HL-60/S4 treated with retinoic acid at 250 ng/mL for 4 days and 3 days (cell line): ENCODE results near the gene NUMA1.

Experiments used
- in situ Hi-C: fragments of 300-500 bp; cut with MboI; formaldehyde crosslinking; loops from 2 replicates; pipeline ENCODE4 v1.7.0; 2022; ENCODE audit warnings: low sequenced_read_pairs

The NUMA1 gene

DNA sequence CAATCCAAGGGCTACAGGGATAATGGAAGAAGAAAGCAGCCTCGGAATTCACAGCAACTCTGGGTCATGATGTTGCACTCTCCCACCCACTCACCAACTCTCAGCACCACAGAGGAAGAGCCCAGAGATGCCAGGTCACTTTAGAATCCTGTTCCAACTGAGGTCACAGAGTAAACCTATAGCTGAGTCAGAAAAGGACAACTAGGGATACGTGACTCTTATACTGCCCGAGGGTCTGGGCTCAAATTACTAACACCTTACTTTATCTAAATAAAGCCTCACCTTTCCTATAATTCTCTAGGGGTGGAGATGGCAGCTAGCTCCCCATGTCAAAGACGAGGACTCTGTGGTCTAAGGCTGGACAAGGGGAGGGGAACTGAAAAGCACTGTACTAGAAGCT lies 57.0 kb downstream of the NUMA1 start:
- in situ Hi-C loops = no loop called here

DNA sequence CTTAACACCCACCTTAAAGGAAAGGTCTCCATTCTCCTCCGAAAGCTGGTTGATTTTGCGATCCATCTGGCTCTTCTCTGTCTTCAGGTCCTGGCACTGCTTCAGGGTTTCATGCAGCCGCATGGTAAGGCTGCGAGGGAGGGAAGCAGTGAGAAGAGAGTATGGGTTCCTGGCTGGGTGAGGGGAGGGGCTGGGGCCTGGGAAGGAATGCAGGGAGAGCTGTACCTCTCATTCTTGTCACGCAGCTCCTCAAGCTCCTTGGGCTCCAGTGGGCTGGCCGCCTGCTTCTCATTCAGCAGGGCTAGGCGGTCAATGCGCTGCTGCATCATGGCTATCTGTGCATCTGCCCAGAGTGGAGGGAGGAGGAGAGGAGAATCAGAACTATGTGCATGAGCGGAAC lies 62.2 kb downstream of the NUMA1 start:
- in situ Hi-C loops = no loop called here

DNA sequence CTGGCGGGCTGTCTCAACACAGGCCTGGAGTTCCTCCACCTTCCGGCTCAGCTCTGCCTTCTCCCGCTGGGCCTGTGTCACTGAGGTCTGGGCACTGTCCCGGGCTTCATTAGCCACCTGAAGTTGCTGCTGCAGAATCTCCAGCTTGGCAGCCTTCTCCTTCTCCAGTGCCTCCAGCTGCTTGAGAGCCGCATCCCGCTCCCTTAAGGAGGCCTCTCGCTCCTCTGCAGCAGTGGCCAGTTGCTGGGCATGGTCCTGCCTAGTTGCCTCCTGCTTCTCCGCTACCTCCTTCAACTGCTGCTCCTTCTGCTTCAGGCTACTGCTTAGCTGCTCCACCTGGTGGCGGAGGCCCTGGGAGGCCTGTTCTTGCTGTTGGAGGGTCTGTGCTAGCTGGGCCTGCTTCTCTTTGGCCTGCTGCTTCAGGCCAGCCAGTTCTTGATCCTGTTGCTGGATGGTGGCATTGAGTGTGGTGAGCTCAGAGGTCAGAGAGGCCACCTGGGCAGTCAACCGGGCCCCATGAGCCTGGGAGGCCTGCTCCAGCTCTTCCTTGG lies 64.8 kb downstream of the NUMA1 start:
- in situ Hi-C loops = no loop called here

DNA sequence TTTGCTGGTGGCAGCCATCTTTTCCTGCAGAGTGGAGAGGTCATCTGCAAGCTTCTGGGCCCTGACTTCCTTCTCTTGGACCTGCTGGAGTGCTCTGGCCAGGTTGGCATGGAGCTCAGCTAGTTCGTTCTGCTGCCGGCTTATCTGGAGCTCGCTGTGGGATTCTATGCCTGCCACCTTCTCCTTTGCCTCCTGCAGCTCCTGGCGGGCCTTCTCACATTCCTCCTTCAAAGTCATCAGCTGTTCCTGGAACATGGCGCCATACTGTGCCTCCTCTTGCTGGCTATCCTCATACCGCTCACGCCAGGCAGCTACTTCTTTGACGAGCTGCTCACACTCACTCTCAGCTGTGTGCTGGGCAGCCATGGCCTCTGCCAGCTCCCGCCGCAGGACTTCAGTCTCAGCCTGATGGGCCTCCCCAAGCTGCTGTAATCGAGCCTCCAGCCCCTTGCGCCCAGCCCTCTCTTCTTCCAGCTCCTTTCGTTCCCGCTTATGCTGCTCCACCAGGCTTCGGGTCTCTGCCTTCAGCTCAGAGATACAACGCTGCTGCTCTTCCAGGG lies 65.5 kb downstream of the NUMA1 start:
- in situ Hi-C loops = no loop called here

DNA sequence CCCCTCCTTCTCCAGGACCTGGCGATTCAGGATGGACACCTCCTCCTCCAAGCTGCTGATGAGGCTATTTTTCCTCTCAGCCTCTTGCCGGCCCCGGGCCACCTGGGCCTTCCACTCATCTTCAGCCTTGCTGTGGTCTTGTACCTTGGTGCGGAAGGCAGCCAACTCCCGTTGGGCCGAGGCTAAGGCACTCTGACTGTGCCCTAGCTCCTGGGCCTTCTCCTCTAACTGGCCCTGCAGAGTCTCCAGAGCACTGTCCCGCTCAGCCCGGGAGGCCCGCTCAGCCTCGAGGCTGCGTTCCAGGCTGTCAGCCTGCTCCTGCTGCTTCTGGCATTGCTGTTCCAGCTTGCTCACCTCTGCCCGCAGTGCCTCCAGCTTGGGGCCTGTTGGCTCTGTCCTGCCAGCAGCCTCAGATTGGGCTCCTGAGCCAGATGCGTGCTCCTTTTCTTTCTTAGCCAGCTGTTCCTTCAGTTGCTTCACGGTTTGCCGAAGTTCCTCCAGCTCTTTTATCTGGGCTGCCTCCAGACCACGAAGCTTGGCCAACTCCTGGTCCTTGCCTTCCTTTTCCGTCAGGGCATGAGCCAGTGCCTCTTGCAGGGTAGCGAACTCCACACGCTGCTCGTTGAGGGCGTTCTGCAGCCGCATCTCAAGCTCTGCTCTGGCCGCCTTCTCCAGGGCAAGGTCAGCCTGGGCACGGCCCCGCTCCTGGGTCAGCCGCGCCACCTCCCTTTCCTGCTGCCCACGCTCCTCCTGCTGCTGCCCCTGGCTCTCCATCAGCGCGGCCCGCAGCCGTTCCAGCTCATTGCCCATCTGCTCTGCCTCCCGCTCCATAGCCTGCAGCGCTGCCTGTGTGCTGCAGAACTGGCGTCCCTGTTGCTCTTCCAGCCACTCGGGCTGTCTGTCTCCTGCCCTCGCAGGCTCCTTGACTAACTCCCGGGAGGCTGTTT lies 66.3 kb downstream of the NUMA1 start:
- in situ Hi-C loops = no loop called here

DNA sequence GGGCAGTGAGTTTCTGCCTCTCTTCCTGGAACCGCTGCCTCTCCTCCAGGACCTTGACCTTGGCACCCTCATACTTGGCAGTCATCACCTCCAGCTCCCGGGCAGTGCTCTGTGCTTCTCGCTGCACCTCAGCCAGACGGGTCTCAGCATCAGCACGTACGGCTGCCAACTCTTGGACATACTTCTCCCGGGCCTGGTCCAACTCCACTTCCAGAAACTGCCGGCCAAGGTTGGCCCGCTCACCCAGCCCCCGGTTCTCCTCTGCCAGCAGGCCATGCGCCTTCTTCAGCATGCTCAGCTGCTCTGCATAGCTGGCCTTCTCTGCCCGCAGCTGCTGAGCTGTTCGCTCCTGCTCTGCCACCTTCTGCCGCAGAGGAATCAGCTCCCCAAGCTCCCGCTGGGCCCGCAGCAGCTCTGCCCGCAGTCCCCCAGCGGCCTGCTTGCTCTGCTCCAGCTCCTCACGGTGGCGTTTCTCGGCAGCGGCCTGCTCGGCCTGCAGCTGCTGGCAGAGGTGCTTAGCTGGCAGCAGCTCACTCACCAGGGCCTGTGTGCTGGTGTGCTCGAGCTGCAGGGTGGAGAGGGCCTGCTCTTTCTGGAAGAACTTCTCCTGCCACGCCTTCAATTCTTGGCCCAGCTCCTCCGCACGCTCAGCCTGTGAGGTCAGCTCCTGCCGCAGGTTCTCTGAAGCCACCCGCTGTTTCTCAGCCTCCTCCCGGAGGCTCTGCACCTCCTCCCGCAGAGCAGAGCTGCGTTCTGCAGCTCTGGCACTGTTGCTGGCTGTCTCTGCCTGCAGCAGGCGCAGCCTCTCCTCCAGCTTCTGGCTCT lies 67.2 kb downstream of the NUMA1 start:
- in situ Hi-C loops = no loop called here

DNA sequence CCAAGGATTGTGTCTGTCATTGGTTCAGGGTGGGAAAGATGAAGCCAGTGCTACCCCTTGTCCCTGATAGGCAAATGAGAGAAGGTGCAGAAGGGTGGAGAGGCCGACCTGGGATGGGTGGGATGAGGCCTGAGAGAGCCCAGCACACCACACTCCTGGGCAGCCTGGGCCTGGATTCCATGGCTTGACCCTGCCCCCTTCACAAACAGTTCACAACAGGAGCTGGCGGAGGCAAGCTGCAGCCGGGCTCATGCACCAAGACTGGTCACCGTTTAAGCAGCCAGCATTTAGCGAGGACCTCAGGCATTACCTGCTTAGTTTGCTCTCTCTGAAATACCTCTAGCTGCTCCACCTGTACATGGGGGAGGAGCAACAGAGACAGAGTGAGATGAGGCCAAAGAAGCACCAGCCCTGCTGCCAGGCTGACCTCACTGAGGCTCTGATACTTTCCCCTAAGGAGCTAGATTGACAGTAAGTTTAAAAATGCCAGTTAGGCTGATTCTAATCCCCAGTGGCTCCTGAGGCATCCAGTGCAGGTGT lies 68.2 kb downstream of the NUMA1 start:
- in situ Hi-C loops = no loop called here

DNA sequence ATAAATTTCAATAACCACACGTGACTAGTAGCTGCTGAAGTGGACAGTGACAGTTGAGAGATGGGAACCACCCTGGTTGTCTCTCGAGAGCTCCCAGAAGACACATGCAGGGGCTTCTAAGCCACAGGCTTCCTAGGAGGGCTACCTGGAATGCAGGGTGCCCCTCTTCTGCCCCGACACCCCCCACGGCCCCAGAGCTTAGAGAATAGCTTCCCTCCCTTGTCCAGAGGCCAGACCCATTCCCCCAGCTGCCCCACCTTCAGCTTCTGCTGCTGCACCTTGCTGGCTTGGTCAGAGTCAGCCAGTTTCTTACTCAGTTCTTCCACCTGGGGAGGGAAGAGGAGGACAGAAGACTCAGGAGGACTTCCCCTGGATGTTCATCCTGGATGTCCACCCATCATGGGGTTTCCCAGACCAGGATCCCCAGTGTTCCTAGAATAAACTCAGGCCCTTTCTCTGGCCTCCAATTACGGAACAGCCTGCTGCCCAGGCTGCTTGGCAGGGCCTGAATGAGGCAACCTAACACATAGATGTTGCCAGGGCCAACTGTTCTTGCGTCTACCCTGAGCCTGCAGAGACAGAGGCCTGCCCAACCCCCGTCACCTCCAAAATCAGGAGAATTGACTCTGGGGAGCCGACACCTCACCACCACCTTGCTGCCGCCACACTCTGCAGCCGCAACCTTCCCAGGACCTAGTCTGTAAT lies 69.7 kb downstream of the NUMA1 start:
- in situ Hi-C loops = no loop called here

DNA sequence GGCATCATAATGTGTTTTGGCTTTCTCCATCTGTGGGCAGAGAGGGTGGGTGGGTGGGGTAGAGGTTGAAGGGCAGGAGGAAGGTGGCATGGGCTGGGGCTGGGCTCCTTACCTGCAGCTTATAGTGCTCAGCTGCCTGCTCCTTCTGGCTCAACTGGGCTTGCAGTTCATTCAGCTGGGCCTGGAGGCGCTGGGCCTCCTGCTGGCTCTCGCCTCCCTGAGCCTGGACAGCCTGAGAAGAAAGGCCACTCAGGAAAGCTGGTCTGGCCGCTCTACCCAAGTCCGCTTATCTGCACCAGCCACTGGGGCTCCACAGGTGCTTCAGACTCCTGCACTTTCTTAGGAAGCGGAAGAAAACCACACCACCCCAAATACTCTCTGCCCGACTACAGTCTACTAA lies 71.2 kb downstream of the NUMA1 start:
- in situ Hi-C loops = no loop called here

DNA sequence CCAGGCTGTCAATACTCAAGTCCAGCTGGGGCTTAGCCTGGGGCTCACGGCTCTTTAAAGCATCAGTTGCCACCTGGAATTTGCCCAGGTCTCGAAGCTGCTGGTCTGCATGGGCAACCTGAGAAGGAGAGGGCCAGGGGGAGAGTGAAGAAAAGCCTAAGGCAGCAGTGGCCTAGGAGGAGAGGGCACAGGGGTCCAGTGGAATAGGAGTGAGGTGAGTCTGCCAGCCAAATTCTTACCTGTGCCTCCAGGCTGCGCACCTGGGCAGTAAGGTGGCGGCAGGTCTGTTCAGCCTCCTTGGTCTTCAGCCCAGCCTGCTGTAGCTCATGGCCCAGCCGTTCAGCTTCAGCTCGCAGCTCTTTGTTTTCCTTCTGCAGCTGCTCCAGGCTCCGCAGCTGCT lies 71.6 kb downstream of the NUMA1 start:
- in situ Hi-C loops = no loop called here

DNA sequence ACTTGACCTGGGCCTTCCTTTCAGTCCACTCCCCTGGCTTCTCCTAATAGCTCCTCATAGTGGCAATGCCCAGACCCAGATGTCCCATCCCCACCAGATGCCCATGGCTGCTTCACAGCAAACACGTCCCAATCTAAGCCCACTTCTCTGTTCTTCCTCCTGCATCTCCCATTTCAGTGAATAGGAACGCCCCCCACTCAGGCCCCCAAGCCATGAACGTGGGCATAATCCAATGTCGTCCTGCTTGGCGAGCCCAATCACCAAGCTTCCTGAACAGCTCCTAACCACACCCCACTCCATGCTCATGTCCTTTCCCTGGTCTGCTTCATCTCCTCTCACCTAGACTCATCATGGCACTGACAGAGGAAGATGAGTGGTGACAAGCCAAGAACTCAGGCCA lies 72.8 kb downstream of the NUMA1 start:
- in situ Hi-C loops = no loop called here

DNA sequence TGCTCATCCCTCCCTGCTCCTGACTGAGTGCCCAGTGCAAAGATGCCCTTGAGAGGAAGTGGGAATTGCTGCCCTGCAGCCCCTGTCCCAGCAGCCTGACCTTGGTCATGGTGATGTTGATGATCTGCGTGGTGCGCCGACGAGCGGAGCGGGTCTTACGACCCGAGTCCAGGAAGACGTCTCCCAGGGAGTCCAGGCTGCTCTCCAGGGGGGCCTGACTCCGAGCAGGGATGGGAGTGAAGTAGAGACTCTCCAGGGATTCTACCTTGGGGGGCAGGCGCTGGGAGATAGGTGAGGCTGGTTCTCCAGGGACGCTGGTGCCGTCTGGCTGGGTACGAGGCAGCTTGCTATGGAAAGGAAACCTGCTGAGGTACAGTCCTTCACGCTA lies 73.3 kb downstream of the NUMA1 start:
- in situ Hi-C loops = no loop called here

DNA sequence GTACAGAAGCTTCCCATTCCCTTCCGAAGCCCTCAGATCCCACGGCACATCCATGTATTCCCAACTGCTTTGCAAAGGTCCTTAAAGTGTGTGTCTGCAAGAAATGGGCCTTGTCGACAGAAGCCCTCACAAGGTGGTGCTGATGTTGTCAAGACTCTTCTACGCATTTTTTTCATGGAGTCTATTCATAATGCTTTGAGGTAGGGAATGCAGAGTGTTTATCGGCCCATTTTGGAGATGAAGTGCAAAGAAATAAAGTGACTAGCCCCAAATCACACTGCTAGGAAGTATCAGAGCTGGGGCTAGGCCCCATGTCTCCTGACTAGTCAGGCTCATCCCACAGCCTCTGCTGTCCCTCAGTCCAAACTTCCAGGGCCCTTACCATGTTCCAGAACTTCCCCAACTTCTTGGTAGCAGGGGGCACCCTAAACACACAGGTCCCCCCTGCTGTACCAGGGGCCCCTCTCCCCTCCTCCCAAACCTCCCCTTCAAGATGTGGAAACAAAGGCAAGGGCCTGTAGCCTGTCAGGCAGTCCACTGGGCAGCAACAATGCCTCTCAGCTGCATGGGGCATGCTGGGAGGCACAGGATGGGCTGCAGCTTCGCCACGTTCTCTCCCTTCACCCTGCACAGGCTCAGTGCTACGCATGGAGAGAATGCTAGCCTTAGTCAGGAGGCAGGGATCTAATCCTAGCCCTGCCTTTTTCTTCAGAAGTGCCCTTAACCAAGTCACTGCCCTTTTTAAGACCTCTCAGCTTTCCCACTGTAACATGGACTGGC lies 73.8 kb downstream of the NUMA1 start:
- in situ Hi-C loops = no loop called here

DNA sequence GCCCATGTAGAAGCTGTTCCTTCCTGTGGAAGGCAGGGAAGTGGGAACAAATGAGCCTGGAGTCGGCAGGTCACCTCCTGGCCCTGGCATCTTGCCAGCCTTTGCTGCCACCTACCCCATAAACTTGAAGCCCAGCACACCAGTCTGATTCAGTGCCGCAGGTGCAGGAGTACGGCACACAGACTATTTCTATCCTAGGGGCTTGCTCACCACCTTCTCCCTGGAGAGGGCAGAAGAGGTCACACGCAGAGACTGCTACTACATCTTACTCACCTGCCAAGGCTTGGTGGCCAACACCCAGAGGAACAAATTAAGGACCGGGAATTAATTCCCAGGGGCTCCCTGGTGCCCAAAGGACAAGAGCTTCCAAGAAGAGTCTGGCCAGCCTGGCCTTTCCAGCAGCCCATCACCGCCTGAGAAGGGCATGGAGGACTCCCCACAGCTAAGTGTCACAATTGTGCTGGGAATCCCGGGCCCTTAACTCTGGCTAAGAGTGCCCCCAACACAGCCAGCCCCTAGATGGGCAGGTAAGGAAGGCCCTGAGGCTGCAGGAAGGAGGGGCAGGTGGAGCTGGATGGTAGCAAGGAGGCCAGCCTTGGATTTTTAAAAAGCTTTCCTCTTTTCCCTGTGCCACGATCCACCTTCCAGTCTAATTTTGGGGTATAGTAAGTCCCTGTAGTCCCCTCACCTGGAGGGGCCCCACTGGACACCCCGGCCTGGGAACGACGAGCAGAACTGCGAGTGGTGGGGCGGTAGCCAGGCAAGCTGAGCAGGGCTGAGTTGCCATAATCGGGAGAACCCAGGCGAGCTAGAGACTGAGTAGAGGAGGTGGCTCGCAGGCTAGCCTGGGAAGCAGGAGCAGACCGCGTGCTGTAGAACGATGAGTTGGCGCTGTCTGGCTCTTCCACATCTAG lies 74.7 kb downstream of the NUMA1 start:
- in situ Hi-C loops = no loop called here

DNA sequence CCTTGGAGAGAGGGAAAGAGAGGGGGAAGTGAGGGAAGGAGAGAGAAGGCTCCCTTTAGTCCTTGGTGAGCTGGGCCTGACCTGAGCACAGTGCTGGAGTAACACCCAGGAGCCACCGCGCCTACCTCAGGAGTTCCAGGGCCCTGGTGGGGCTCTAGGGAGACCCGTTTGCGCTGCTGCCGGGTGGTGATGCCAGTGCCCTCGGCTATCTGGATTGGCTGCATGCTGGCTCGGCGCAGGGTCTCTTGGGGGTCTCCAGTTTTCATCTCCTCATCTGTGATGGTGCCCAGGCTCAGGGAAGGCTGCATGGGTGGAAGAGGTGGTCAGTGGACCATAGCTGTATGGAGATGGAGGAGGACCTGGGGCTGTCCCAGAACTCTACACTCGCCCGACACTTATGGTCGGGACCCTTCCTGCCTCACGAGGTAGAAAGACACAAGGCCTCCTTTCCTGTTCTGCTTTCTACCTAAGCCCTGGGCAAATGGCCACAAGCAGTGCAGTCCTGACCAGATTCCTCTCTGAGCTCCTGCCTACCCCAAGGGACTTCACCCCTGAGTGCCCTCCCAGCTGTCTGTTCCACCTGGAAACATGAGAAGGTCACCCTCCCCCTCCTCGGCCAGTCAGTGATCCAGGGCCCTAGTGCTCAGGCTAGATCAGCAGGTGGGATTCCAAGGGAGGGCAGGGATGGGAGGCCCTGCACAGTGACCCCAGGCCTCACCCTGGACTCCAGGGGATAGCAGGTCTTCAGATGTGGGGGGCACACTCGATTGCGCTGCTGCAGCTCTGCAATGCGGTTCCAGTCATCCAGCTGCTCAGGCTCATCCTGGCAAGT lies 75.6 kb downstream of the NUMA1 start:
- in situ Hi-C loops = no loop called here

DNA sequence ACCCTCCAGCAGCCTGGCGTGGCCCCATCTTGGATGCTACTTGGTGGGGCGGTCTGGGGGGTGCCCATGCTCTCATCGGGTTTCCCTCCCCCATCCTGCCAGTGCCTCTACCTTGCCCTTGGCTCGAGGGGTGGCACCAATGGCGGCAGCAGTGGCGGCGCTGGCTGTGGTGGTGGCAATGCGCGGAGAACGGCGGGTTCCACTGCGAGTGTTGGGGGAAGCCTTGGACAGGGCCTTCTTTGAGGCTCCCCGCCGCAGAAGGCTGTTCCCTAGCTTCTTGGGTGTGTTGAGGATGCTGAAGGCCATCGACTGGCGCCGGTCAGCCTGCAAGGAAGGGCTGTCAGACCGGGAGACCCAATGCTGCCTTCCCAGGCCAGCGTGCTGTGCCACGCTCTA lies 76.6 kb downstream of the NUMA1 start:
- in situ Hi-C loops = no loop called here

DNA sequence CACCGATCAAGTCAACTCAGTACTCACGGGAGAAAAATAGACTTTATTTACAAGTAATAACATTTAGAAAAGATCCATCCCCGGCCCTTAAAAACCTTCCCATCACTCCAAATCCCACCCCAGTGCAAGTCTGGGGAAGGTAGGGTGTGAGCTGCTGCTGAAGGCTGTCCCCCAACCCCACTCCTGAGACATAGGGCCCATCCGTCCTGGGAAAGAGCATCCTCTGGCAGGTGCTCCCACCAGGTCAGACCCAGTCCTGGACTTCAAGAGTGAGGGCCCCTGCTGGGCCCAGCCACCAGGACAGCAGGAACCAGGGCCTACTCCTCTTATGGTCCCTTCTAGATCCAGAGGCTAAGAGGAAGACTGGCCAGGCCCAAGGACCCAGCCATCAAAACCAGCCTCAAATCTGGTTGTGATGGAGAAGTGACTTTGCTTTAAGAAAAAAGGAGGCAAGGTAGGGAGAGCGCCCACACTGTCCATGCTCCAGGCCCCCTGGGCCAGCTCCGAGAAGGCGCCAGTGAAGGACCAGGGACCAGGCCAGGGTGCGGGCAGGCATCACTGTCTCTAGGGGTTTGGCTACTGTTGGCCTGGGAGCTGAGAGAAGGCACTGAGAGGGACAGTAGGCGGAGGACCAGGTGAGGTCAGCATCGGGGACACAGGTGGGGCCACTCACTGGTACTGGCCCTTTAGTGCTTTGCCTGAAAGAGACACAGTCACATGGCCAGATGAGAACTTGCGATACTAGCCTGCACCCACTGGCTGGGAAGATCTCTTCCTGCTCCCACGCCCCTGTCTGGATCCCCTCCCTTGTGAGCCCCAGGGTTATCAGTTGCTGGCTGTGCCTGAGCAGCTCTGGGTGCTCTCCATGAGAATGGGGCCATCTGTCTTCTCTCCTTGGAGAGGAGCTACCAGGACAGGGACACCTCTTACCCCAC lies 77.2 kb downstream of the NUMA1 start:
- in situ Hi-C loops = no loop called here
